ENCODE measurements around the gene DHFR. TPM values are rescaled to one million over a fixed set of nuclear protein-coding genes. Genes with fewer than 3 reads are reported as not detected.

DHFR gene
- total RNA-seq, 2 donors from 2014 or later: 26.5 to 77.7 TPM

GRCh38 chr5:80577707-80578106 lies 77.1 kb downstream of the DHFR start:
- no peaks in the 10 kb centered on the region for H3K4me1 ChIP-seq
- H3K27me3 ChIP-seq: no peaks in the 10 kb centered on the region
- no peak overlapping the region for H3K4me3 ChIP-seq
- no peak overlapping the region for H3K9ac ChIP-seq (ENCODE audit: low read depth in 2 of 2, low read length in 2 of 2)
- no peak for DNase-seq
- no peaks in the 10 kb centered on the region for H3K9me3 ChIP-seq
- intact Hi-C loops (cut with DNase I): no loop called here
- no peak overlapping the region for H3K27ac ChIP-seq
- no peak for TF ChIP-seq CTCF (IDR thresholded peaks at IDR 0.05)
- no peaks in the 10 kb centered on the region for H3K36me3 ChIP-seq

GRCh38 chr5:80576383-80576782 lies 78.4 kb downstream of the DHFR start:
- no peak for TF ChIP-seq CTCF (IDR thresholded peaks at IDR 0.05)
- intact Hi-C loops (cut with DNase I): no loop called here

More at GRCh38 chr5:80576383-80576782, 78.4 kb downstream of the DHFR start:
- Histone ChIP-seq H3K9ac (ENCODE audit: low read depth in 2 of 2, low read length in 2 of 2) (no peak overlapping the region), H3K4me3 (no peak overlapping the region), H3K9me3 (no peaks in the 10 kb centered on the region), H3K4me1 (no peaks in the 10 kb centered on the region), H3K36me3 (no peaks in the 10 kb centered on the region), H3K27me3 (peaks cover 6% of the 10 kb centered on the region), H3K27ac (no peak overlapping the region)
- no peak for DNase-seq

Other genes with a start within 250 kb of the DHFR start
- 10 to 100 TPM; 22.3 to 26.5 TPM for gene ZFYVE16, start 246.9 kb downstream of the DHFR start, total RNA-seq
- 1 to 10 TPM; 1.4 to 2.4 TPM for gene FAM151B, start 166.9 kb downstream of the DHFR start, total RNA-seq
- not detected for gene ANKRD34B, start 84.7 kb downstream of the DHFR start, total RNA-seq
- 10 to 100 TPM; 15.1 to 16.3 TPM for gene MSH3, start 331 bp downstream of the DHFR start, total RNA-seq

All from colonic mucosa (tissue), 4 donors.